ENCODE data around the gene VARS1.

DNA sequence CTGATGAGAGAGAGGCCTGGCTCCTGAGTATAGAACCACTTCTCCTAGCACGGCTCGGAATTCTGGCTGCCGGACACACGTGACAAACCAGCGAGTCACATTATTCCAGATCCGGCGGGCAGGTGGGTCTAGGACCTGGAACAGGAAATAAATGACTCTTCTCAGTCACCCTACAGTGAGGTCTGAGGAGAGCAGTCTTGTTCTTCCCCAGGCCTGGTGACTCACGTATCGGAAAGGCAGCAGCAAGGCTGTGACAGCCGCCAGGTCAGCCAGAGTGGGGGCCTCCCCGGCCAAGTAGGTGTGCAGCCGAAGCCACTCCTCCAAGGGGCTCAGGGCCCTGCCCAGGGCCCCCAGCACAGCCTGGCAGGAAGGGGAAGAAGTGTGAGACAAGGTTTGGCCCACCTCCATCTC is 2.8 kb downstream of the VARS1 start:
- TF ChIP-seq, protein P1, sequence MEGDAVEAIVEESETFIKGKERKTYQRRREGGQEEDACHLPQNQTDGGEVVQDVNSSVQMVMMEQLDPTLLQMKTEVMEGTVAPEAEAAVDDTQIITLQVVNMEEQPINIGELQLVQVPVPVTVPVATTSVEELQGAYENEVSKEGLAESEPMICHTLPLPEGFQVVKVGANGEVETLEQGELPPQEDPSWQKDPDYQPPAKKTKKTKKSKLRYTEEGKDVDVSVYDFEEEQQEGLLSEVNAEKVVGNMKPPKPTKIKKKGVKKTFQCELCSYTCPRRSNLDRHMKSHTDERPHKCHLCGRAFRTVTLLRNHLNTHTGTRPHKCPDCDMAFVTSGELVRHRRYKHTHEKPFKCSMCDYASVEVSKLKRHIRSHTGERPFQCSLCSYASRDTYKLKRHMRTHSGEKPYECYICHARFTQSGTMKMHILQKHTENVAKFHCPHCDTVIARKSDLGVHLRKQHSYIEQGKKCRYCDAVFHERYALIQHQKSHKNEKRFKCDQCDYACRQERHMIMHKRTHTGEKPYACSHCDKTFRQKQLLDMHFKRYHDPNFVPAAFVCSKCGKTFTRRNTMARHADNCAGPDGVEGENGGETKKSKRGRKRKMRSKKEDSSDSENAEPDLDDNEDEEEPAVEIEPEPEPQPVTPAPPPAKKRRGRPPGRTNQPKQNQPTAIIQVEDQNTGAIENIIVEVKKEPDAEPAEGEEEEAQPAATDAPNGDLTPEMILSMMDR (conservative IDR thresholded peaks at IDR 0.05) = no peak
- no peak for TF ChIP-seq EZH2 (IDR thresholded peaks at IDR 0.05; ENCODE audit: low read depth)
